Measurements from ENCODE around the gene CKS1B. TPM values are rescaled to one million over a fixed set of nuclear protein-coding genes. Genes with fewer than 3 reads are reported as not detected.

The CKS1B gene
- total and polyA plus RNA-seq, 9 of the 15 experiments (the other 6 are each of a cell fraction or from before 2014, with no cell fraction given) = 215 to 1,103 (median 460) TPM

DNA sequence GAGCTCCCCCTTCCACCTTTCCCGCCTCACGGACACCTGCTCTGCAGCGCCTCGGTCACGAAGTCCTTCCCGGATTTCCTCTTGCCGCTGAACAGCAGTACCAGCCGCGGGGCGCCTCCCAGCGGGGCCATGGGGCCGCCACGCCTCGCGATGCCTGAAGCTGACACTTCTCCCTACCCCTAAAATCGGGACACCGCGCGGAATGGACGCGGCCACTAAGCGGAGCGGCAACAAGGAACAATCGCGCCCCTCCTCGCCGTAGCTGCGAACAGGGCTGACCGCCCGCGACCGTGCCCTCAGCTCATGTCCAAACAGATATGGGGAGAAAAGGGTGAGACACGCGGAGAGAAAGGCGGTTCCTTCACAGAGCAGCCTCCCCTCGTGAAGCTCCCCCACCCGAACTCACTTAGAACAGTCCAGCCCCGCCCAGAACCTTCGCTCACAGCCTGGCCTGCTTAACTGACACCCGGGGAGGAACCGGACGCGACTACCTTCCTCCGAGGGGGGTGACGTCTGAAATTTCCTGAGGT lies 37.9 kb upstream of the CKS1B start, which contains the start of gene PMVK (continued):
- TF ChIP-seq, protein P1, sequence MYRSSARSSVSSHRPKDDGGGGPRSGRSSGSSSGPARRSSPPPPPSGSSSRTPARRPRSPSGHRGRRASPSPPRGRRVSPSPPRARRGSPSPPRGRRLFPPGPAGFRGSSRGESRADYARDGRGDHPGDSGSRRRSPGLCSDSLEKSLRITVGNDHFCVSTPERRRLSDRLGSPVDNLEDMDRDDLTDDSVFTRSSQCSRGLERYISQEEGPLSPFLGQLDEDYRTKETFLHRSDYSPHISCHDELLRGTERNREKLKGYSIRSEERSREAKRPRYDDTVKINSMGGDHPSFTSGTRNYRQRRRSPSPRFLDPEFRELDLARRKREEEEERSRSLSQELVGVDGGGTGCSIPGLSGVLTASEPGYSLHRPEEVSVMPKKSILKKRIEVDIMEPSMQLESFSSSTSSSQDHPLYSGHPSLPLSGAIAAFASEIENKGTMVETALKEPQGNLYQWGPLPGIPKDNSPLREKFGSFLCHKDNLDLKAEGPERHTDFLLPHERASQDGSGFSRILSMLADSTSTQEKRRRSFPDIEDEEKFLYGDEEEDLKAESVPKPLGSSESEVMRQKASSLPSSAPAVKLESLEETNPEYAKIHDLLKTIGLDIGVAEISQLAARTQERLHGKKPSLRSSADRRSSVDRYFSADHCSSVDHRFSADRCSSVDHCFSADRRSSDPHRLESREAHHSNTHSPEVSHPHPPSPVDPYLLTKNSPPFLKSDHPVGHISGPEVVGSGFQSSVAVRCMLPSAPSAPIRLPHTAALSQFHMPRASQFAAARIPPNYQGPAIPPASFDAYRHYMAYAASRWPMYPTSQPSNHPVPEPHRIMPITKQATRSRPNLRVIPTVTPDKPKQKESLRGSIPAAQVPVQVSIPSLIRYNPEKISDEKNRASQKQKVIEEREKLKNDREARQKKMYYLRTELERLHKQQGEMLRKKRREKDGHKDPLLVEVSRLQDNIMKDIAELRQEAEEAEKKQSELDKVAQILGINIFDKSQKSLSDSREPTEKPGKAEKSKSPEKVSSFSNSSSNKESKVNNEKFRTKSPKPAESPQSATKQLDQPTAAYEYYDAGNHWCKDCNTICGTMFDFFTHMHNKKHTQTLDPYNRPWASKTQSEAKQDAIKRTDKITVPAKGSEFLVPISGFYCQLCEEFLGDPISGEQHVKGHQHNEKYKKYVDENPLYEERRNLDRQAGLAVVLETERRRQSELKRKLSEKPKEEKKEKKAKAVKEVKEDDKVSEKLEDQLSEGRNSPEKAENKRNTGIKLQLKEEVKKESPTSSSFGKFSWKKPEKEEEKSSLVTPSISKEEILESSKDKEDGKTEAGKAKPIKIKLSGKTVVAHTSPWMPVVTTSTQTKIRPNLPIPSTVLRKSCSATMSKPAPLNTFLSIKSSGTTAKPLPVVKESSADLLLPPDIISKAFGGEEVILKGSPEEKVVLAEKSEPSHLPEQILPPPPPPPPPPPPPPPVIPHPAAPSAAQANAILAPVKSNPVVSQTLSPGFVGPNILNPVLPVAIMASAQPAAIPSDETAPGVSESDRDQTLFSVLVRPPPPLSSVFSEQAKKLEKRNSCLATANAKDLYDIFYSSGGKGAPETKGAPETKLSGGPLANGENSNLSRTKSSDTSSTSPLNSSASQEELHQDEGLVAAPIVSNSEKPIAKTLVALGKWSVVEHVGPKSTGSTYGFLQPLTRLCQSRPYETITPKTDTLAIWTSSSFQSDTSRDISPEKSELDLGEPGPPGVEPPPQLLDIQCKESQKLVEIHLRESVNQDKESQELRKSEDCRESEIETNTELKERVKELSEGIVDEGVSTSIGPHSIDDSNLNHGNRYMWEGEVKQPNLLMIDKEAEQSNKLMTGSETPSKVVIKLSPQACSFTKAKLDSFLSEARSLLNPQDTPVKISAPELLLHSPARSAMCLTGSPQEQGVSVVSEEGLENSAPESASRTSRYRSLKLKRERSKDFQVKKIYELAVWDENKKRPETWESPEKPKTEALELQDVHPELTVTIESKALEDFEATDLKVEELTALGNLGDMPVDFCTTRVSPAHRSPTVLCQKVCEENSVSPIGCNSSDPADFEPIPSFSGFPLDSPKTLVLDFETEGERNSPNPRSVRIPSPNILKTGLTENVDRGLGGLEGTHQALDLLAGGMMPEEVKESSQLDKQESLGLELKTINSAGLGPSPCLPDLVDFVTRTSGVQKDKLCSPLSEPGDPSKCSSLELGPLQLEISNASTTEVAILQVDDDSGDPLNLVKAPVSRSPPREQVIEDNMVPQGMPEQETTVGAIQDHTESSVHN (IDR thresholded peaks at IDR 0.05; ENCODE audit: borderline replicate concordance in 1 of 2, low read depth in 1 of 2) = no peak
- TF ChIP-seq NCOA2 (IDR thresholded peaks at IDR 0.05; ENCODE audit: partially characterized antibody in 2 of 2) = no peak
- no peak for TF ChIP-seq XRCC3 (IDR thresholded peaks at IDR 0.05)
- TF ChIP-seq, protein P2, sequence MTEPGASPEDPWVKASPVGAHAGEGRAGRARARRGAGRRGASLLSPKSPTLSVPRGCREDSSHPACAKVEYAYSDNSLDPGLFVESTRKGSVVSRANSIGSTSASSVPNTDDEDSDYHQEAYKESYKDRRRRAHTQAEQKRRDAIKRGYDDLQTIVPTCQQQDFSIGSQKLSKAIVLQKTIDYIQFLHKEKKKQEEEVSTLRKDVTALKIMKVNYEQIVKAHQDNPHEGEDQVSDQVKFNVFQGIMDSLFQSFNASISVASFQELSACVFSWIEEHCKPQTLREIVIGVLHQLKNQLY (CRISPR knock-in tag; conservative IDR thresholded peaks at IDR 0.05) = 0 out of 4 replicates have a peak, but pooled peaks of 1 of the 2 experiments have one; percentile 83
- peak; percentile 77; the same call in 1 of the 2 replicates for TF ChIP-seq GATAD2A (IDR thresholded peaks at IDR 0.05)
- TF ChIP-seq BMI1 (IDR thresholded peaks at IDR 0.05; ENCODE audit: low read length) = peak; percentile 29; the same call in 1 of the 2 replicates
- TF ChIP-seq SOX6 (IDR thresholded peaks at IDR 0.05) = peak; percentile 78; the same call in 1 of the 2 replicates
- TF ChIP-seq TBP (optimal IDR thresholded peaks at IDR 0.05; ENCODE audit: low read depth, low read length) = peak; percentile 67
- no peak for TF ChIP-seq ARNT (IDR thresholded peaks at IDR 0.05)
- 0 out of 2 replicates have a peak, but pooled peaks have one; percentile 72 for TF ChIP-seq EHMT2 (IDR thresholded peaks at IDR 0.05)
- TF ChIP-seq RFX1 (IDR thresholded peaks at IDR 0.05) = no peak
- TF ChIP-seq, protein P3, sequence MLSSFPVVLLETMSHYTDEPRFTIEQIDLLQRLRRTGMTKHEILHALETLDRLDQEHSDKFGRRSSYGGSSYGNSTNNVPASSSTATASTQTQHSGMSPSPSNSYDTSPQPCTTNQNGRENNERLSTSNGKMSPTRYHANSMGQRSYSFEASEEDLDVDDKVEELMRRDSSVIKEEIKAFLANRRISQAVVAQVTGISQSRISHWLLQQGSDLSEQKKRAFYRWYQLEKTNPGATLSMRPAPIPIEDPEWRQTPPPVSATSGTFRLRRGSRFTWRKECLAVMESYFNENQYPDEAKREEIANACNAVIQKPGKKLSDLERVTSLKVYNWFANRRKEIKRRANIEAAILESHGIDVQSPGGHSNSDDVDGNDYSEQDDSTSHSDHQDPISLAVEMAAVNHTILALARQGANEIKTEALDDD (IDR thresholded peaks at IDR 0.05) = no peak
- no peak for TF ChIP-seq SMAD3 (CRISPR knock-in tag; conservative IDR thresholded peaks at IDR 0.05)
- TF ChIP-seq NR2C2 (CRISPR knock-in tag; IDR thresholded peaks at IDR 0.05) = peak; percentile 86
- TF ChIP-seq NR2C2 (tag; IDR thresholded peaks at IDR 0.05) = peak; percentile 76
- no peak; the same call in 1 of the 2 replicates for TF ChIP-seq CREB1 (IDR thresholded peaks at IDR 0.05)
- no peak for TF ChIP-seq CREB1 (CRISPR knock-in tag; IDR thresholded peaks at IDR 0.05)
- TF ChIP-seq ATF7 (IDR thresholded peaks at IDR 0.05) = no peak
